ENCODE measurements around the gene TRIM58. TPM values are rescaled to one million over a fixed set of nuclear protein-coding genes. Genes with fewer than 3 reads are reported as not detected.

Gene TRIM58
- total RNA-seq, 1 experiment from 2014 or later = 1.7 TPM

DNA sequence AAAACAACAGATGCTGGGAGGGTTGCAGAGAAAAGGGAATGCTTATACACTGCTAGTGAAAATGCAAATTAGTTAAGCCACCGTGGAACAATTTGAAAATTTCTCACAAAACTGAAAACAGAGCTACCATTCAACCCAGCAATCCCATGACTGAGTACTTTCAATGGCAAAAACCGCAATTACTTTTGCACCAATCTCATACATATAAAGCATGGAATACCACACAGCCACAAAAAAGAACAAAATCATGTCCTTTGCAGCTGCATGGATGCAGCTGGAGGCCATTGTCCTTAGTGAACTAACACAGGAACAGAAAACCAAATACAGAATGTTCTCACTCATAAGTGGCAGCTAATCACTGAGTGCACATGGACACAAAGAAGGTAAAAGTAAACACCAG is 56.8 kb downstream of the TRIM58 start:
- Histone ChIP-seq H3K4me1 (ENCODE audit: insufficient read depth, low read length) (no peaks in the 10 kb centered on the region), H4K8ac (replicated peaks; ENCODE audit: insufficient read length, low read depth, low read length) (no peak overlapping the region), H3K27ac (ENCODE audit: insufficient read length, low read depth, low read length) (no peak overlapping the region), H3K23me2 (ENCODE audit: insufficient read length, low read depth, low read length, poor library complexity, severe bottlenecking) (no peaks in the 10 kb centered on the region), H2AFZ (ENCODE audit: low read length) (no peak overlapping the region), H2BK15ac (ENCODE audit: low read depth, low read length) (no peak overlapping the region), H2BK12ac (ENCODE audit: insufficient read length, low read depth, low read length) (no peak overlapping the region), H3K9me3 (ENCODE audit: control insufficient read depth, low read depth, low read length) (peaks cover 12% of the 10 kb centered on the region), H3T11ph (ENCODE audit: low read length) (no peak overlapping the region), H4K91ac (ENCODE audit: insufficient read length, low read depth, low read length) (no peak overlapping the region), H3K14ac (ENCODE audit: insufficient read depth, low read length) (no peak overlapping the region), H2BK120ac (ENCODE audit: low read depth, low read length, poor library complexity, severe bottlenecking) (no peak overlapping the region), H3K27me3 (ENCODE audit: insufficient read depth, low read length) (no peaks in the 10 kb centered on the region), H3K4me2 (ENCODE audit: insufficient read depth, insufficient read length, low read length) (no peak overlapping the region), H4K5ac (ENCODE audit: insufficient read length, low read depth, low read length) (no peak overlapping the region), H3K79me2 (ENCODE audit: insufficient read depth, low read length) (no peaks in the 10 kb centered on the region), H3K9ac (ENCODE audit: extremely low read depth, insufficient read length, low read length) (no peak overlapping the region), H2AK5ac (ENCODE audit: insufficient read length, low read length) (no peak overlapping the region), H2BK20ac (ENCODE audit: low read depth, low read length, poor library complexity, severe bottlenecking) (no peak overlapping the region), H4K20me1 (ENCODE audit: control insufficient read depth, insufficient read depth, insufficient read length) (no peaks in the 10 kb centered on the region), H3K4ac (ENCODE audit: low read depth, low read length) (no peak overlapping the region), H3K79me1 (ENCODE audit: insufficient read depth, low read depth, low read length, poor library complexity, severe bottlenecking) (no peaks in the 10 kb centered on the region), H3K56ac (ENCODE audit: insufficient read length, low read depth, low read length) (no peak overlapping the region), H2BK5ac (ENCODE audit: insufficient read length, low read length) (no peak overlapping the region), H3K23ac (ENCODE audit: insufficient read length, low read depth, low read length) (no peak overlapping the region), H3K18ac (ENCODE audit: insufficient read length, low read depth, low read length) (no peak overlapping the region)
- TF ChIP-seq, protein P1, sequence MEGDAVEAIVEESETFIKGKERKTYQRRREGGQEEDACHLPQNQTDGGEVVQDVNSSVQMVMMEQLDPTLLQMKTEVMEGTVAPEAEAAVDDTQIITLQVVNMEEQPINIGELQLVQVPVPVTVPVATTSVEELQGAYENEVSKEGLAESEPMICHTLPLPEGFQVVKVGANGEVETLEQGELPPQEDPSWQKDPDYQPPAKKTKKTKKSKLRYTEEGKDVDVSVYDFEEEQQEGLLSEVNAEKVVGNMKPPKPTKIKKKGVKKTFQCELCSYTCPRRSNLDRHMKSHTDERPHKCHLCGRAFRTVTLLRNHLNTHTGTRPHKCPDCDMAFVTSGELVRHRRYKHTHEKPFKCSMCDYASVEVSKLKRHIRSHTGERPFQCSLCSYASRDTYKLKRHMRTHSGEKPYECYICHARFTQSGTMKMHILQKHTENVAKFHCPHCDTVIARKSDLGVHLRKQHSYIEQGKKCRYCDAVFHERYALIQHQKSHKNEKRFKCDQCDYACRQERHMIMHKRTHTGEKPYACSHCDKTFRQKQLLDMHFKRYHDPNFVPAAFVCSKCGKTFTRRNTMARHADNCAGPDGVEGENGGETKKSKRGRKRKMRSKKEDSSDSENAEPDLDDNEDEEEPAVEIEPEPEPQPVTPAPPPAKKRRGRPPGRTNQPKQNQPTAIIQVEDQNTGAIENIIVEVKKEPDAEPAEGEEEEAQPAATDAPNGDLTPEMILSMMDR (conservative IDR thresholded peaks at IDR 0.05) = no peak
- WGBS (ENCODE audit: extremely low coverage, insufficient read length, low lambda C conversion rate) = no CpG with 5 or more reads among the region's 2 CpGs
- H3K4me1 Mint-ChIP-seq = peaks cover 2 to 6% of the 10 kb centered on the region in 2 experiments; a peak in 3 of 4 replicates
- H3K27me3 Mint-ChIP-seq (ENCODE audit: low read depth) = no peaks in the 10 kb centered on the region
- no peak for DNase-seq
- peaks cover 0 to 4% (median 3%) of the 10 kb centered on the region in 3 experiments; a peak in 5 of 7 replicates for H3K36me3 Mint-ChIP-seq (ENCODE audit: insufficient read depth in 1 of 3, low read depth in 3 of 3)
- H3K9me3 Mint-ChIP-seq = peaks cover 67 to 69% of the 10 kb centered on the region in 2 experiments
- no peak overlapping the region for H3K4me3 Mint-ChIP-seq
- no peak overlapping the region for H3K27ac Mint-ChIP-seq

All from H9 (cell line).